Left ventricle myocardium inferior (tissue), 1 donor: ENCODE results near the gene MCOLN1. TPM values are rescaled to one million over a fixed set of nuclear protein-coding genes. Genes with fewer than 3 reads are reported as not detected.
"Not testable (repeated sequence)": the region's sequence is repeated elsewhere in the genome, so short reads cannot be mapped to it uniquely, and the experiment has no call there.

Experiments
- DNase-seq: peaks from one replicate; pipeline ENCODE4 v3.0.0-alpha.2; 2020
- H3K27ac ChIP-seq: fragments of 200-600 bp; replicated peaks from 2 replicates; pipeline ENCODE4 v1.8.0; 2021
- H3K27me3 ChIP-seq: fragments of 200-600 bp; 2 replicates; pipeline ENCODE4 v1.8.0; 2021; ENCODE audit warnings: low read depth
- H3K36me3 ChIP-seq: fragments of 200-600 bp; 2 replicates; pipeline ENCODE4 v1.8.0; 2021
- H3K4me1 ChIP-seq: fragments of 200-600 bp; 2 replicates; pipeline ENCODE4 v1.8.0; 2021
- H3K4me3 ChIP-seq: fragments of 200-600 bp; 2 replicates; pipeline ENCODE4 v1.8.0; 2021; ENCODE audit warnings: mild to moderate bottlenecking, moderate library complexity
- H3K9me3 ChIP-seq: fragments of 200-600 bp; replicated peaks from 2 replicates; pipeline ENCODE4 v1.8.0; 2021
- CTCF ChIP-seq: fragments of 200-600 bp; IDR thresholded peaks from 2 replicates; pipeline ENCODE4 v1.8.0; 2021; ENCODE audit warnings: antibody characterized with exemption, mild to moderate bottlenecking, borderline replicate concordance
- intact Hi-C: fragments of 100-400 bp; cut with micrococcal nuclease; formaldehyde crosslinking; loops from one replicate; pipeline ENCODE4 v1.11.0; 2022
- total RNA-seq: library from RNA; stranded (reverse); fragmentation: NEBNext Ultra II Directional; extraction: Animal tissue kit (Norgen Biotek cat#: 25700); gene quantifications from one replicate; pipeline ENCODE4 v1.2.1, GENCODE V29; 2021
- donor health status: DM: no; HTN: yes; CAD: no; lungs with severe emphysema.

Gene MCOLN1
- total RNA-seq, 1 donor from 2014 or later, result 16.8 TPM

GRCh38 chr19:7562646-7563393 lies 40.4 kb downstream of the MCOLN1 start:
- peaks cover 44% of the 10 kb centered on the region for H3K36me3 ChIP-seq
- no peak overlapping the region for H3K27ac ChIP-seq
- DNase-seq, result no peak
- H3K9me3 ChIP-seq, result peaks cover 4% of the 10 kb centered on the region
- no peak for TF ChIP-seq CTCF
- H3K4me3 ChIP-seq, result no peak overlapping the region
- H3K4me1 ChIP-seq, result no peaks in the 10 kb centered on the region
- intact Hi-C loops, result no loop called here
- no peaks in the 10 kb centered on the region for H3K27me3 ChIP-seq

- DNase-seq, result no peak
- no peaks in the 10 kb centered on the region for H3K4me1 ChIP-seq
- peaks cover 4% of the 10 kb centered on the region for H3K9me3 ChIP-seq
- no peak overlapping the region for H3K4me3 ChIP-seq
- H3K27ac ChIP-seq, result no peak overlapping the region
- H3K27me3 ChIP-seq, result no peaks in the 10 kb centered on the region
- intact Hi-C loops, result loop anchor here (5.0 kb wide), 1 partner anchor 232 kb away; no protein-coding TSS in a partner anchor
- peaks cover 23% of the 10 kb centered on the region for H3K36me3 ChIP-seq
- TF ChIP-seq CTCF, result no peak
Measured at GRCh38 chr19:7564866-7565265, 42.4 kb downstream of the MCOLN1 start.

GRCh38 chr19:7565332-7565731 lies 42.9 kb downstream of the MCOLN1 start:
- intact Hi-C loops, result loop anchor here (5.0 kb wide), 1 partner anchor 232 kb away; no protein-coding TSS in a partner anchor
- H3K36me3 ChIP-seq, result peaks cover 19% of the 10 kb centered on the region
- H3K4me3 ChIP-seq, result no peak overlapping the region
- H3K27ac ChIP-seq, result no peak overlapping the region
- peaks cover under 1% of the 10 kb centered on the region for H3K9me3 ChIP-seq
- no peak for DNase-seq
- no peak for TF ChIP-seq CTCF
- no peaks in the 10 kb centered on the region for H3K4me1 ChIP-seq
- no peaks in the 10 kb centered on the region for H3K27me3 ChIP-seq

GRCh38 chr19:7570761-7571160 lies 48.3 kb downstream of the MCOLN1 start:
- no peak for DNase-seq
- no peak overlapping the region for H3K27ac ChIP-seq
- intact Hi-C loops, result no loop called here

GRCh38 chr19:7575434-7576040 lies 53.1 kb downstream of the MCOLN1 start:
- H3K27ac ChIP-seq, result no peak overlapping the region
- H3K4me3 ChIP-seq, result no peak overlapping the region
- DNase-seq, result no peak
- H3K4me1 ChIP-seq, result no peaks in the 10 kb centered on the region
- H3K36me3 ChIP-seq, result no peaks in the 10 kb centered on the region
- H3K27me3 ChIP-seq, result peaks cover 4% of the 10 kb centered on the region
- TF ChIP-seq CTCF, result no peak
- no peaks in the 10 kb centered on the region for H3K9me3 ChIP-seq
- intact Hi-C loops, result no loop called here

More at GRCh38 chr19:7570761-7571160, 48.3 kb downstream of the MCOLN1 start:
- H3K27me3 ChIP-seq, result no peaks in the 10 kb centered on the region
- H3K9me3 ChIP-seq, result no peaks in the 10 kb centered on the region
- TF ChIP-seq CTCF, result no peak
- H3K36me3 ChIP-seq, result no peaks in the 10 kb centered on the region
- no peak overlapping the region for H3K4me3 ChIP-seq
- no peaks in the 10 kb centered on the region for H3K4me1 ChIP-seq

GRCh38 chr19:7577422-7577821 lies 55.0 kb downstream of the MCOLN1 start:
- DNase-seq, H3K4me1 ChIP-seq, intact Hi-C loops, H3K27me3 ChIP-seq, H3K36me3 ChIP-seq, H3K9me3 ChIP-seq, H3K4me3 ChIP-seq, H3K27ac ChIP-seq: not testable (repeated sequence)
